HepG2 (cell line): ENCODE results near the gene KAT7. TPM values are rescaled to one million over a fixed set of nuclear protein-coding genes. Genes with fewer than 3 reads are reported as not detected.

ENCODE experiments used
- ATAC-seq: fragments of 200-7000 bp; cut with Tn5 transposase; 3 replicates; pipeline ENCODE4 v1.9.1; 2020; ENCODE audit warnings: mild to moderate bottlenecking, moderate library complexity
- BruUV-seq: library from RNA; stranded (reverse); fragments of 400-500 nt; replicated peaks from 2 replicates; lab custom pipeline; 2021; lab: Mats Ljungman, UMichigan
- CTCF ChIA-PET: fragments of 300-600 bp; formaldehyde crosslinking; extraction: SDS; loops from one replicate; lab custom pipeline; 2021; ENCODE audit warnings: low total read pairs, inconsistent platforms, low intra/inter-chr PET ratio; lab: Yijun Ruan, JAX
- POLR2A ChIA-PET: fragments of 350-600 bp; sonication (Branson Sonifier 250); formaldehyde crosslinking; loops from one replicate; lab custom pipeline; 2020; ENCODE audit warnings: antibody characterized with exemption, inconsistent platforms; lab: Yijun Ruan, JAX
- DNase-seq: peaks from one replicate; pipeline ENCODE4 v3.0.0-alpha.2; 2015; ENCODE audit warnings: low spot score
- FAIRE-seq: peaks from 3 replicates; lab custom pipeline; 2011; peaks lifted over from hg19 to GRCh38; lab: Jason Lieb, UNC
- H2AFZ ChIP-seq: one replicate; pipeline ENCODE4 v1.6.1; 2011; ENCODE audit warnings: low read length, inconsistent platforms
- H3K27ac ChIP-seq: fragments of 300-600 bp; 3 replicates; pipeline ENCODE4 v1.8.0; 2011; ENCODE audit warnings: mixed run types, mild to moderate bottlenecking, mixed read lengths, low read length, inconsistent platforms; ENCODE audit not compliant: insufficient read depth; ENCODE audit errors: extremely low read length
- H3K27me3 ChIP-seq, 2 experiments: fragments of 200-600 bp in 1 of 2; 2 replicates in 1 of 2; 3 replicates in 1 of 2; pipeline versions ENCODE4 v1.6.0 to v1.8.0; 2011; ENCODE audit warnings: low read length in 2 of 2, mild to moderate bottlenecking in 2 of 2, moderate library complexity in 2 of 2, inconsistent platforms in 1 of 2; ENCODE audit not compliant: insufficient read depth in 2 of 2, control insufficient read depth in 1 of 2
- H3K36me3 ChIP-seq, 2 experiments: fragments of 200-600 bp in 1 of 2; replicated peaks in 1 of 2; 2 replicates in 1 of 2; 3 replicates in 1 of 2; pipeline versions ENCODE4 v1.5.1 to v1.8.0; 2011; ENCODE audit warnings: low read length in 2 of 2, inconsistent platforms in 1 of 2; ENCODE audit not compliant: insufficient read depth in 2 of 2, control insufficient read depth in 1 of 2
- H3K4me1 ChIP-seq: 2 replicates; pipeline ENCODE4 v1.5.1; 2012; ENCODE audit warnings: low read length, inconsistent platforms; ENCODE audit not compliant: insufficient read depth
- H3K4me2 ChIP-seq: 2 replicates; pipeline ENCODE4 v1.6.0; 2011; ENCODE audit warnings: low read depth, low read length, inconsistent platforms
- H3K4me3 ChIP-seq, 3 experiments: fragments of 200-600 bp in 1 of 3; sonication (generic), shearing (Covaris generic) in 1 of 3; replicated peaks in 1 of 3; 2 replicates each; pipeline ENCODE4 v1.5.1; 2011 to 2016; ENCODE audit warnings: low read length in 3 of 3, inconsistent platforms in 2 of 3, low read depth in 2 of 3, mild to moderate bottlenecking in 2 of 3, control low read depth in 1 of 3, mixed read lengths in 1 of 3; ENCODE audit not compliant: insufficient read depth in 1 of 3
- H3K79me2 ChIP-seq: one replicate; pipeline ENCODE4 v1.6.1; 2011; ENCODE audit warnings: low read length, inconsistent platforms; ENCODE audit not compliant: insufficient read depth
- H3K9ac ChIP-seq: 2 replicates; pipeline ENCODE4 v1.6.0; 2011; ENCODE audit warnings: mild to moderate bottlenecking, low read depth, low read length, inconsistent platforms; ENCODE audit not compliant: insufficient read depth
- H3K9me3 ChIP-seq: 2 replicates; pipeline ENCODE4 v1.5.1; 2012; ENCODE audit warnings: mild to moderate bottlenecking, low read length
- H4K20me1 ChIP-seq: 2 replicates; pipeline ENCODE4 v1.6.0; 2011; ENCODE audit warnings: inconsistent platforms, mild to moderate bottlenecking, low read length, moderate library complexity; ENCODE audit not compliant: insufficient read depth
- FIP1L1 ChIP-seq: fragments of 200-400 bp; formaldehyde crosslinking; IDR thresholded peaks from 2 replicates; pipeline ENCODE4 v1.6.1; 2018; ENCODE audit warnings: low read depth, mild to moderate bottlenecking, low read length, moderate library complexity, borderline replicate concordance; ENCODE audit not compliant: insufficient read depth
- GPBP1L1 ChIP-seq: sonication (generic); formaldehyde crosslinking; IDR thresholded peaks from 2 replicates; pipeline ENCODE4 v1.5.0; 2020; ENCODE audit warnings: mild to moderate bottlenecking, missing genetic modification reagents
- HOXA9 ChIP-seq: sonication (generic); formaldehyde crosslinking; IDR thresholded peaks from 2 replicates; pipeline ENCODE4 v1.8.1; 2022; ENCODE audit warnings: missing genetic modification reagents, mild to moderate bottlenecking, moderate library complexity, borderline replicate concordance
- MTERF4 ChIP-seq: sonication (generic); formaldehyde crosslinking; IDR thresholded peaks from 2 replicates; pipeline ENCODE4 v1.8.0; 2023; ENCODE audit warnings: mild to moderate bottlenecking, missing genetic modification reagents
- PBX2 ChIP-seq: IDR thresholded peaks from 2 replicates; pipeline ENCODE4 v1.6.1; 2016; ENCODE audit warnings: control low read depth
- RFX5 ChIP-seq: IDR thresholded peaks from 2 replicates; pipeline ENCODE4 v1.6.1; 2011; ENCODE audit warnings: low read depth, low read length, improper control_type of control experiment
- SOX13 ChIP-seq, 3 experiments: fragments of 450-650 bp in 1 of 3; sonication (generic) in 1 of 3; formaldehyde crosslinking in 1 of 3; IDR thresholded peaks in 2 of 3; conservative IDR thresholded peaks in 1 of 3; 2 replicates each; pipeline versions ENCODE4 v1.5.0 to v1.6.1; 2016 to 2020; ENCODE audit warnings: antibody characterized with exemption in 1 of 3, mild to moderate bottlenecking in 1 of 3, missing compliant biosample characterization in 1 of 3, missing genetic modification reagents in 1 of 3, moderate library complexity in 1 of 3
- TBL1XR1 ChIP-seq: fragments of 150-350 bp; IDR thresholded peaks from 2 replicates; pipeline ENCODE4 v1.6.1; 2014; ENCODE audit warnings: borderline replicate concordance, low read length; ENCODE audit not compliant: partially characterized antibody
- ZFY ChIP-seq: sonication (generic); formaldehyde crosslinking; IDR thresholded peaks from 2 replicates; pipeline ENCODE4 v1.4.0; 2020; ENCODE audit warnings: missing genetic modification reagents
- ZFYVE20 ChIP-seq: sonication (generic); formaldehyde crosslinking; IDR thresholded peaks from 2 replicates; pipeline ENCODE4 v1.8.0; 2023; ENCODE audit warnings: low read depth, mild to moderate bottlenecking, moderate library complexity, missing genetic modification reagents, borderline replicate concordance
- ZGPAT ChIP-seq: IDR thresholded peaks from 2 replicates; pipeline ENCODE4 v1.6.1; 2016; ENCODE audit warnings: mild to moderate bottlenecking
- ZNF136 ChIP-seq: sonication (generic); formaldehyde crosslinking; IDR thresholded peaks from 2 replicates; pipeline ENCODE4 v1.8.1; 2022; ENCODE audit warnings: low read depth, mild to moderate bottlenecking, moderate library complexity, missing genetic modification reagents
- ZNF333 ChIP-seq: sonication (generic); formaldehyde crosslinking; IDR thresholded peaks from 2 replicates; pipeline ENCODE4 v1.4.0; 2020; ENCODE audit warnings: mild to moderate bottlenecking, missing genetic modification reagents, borderline replicate concordance
- ZNF431 ChIP-seq: sonication (generic); formaldehyde crosslinking; IDR thresholded peaks from 2 replicates; pipeline ENCODE4 v1.9.0; 2022; ENCODE audit warnings: missing genetic modification reagents, low read depth, mild to moderate bottlenecking, borderline replicate concordance
- ZNF564 ChIP-seq: sonication (generic); formaldehyde crosslinking; IDR thresholded peaks from 2 replicates; pipeline ENCODE4 v1.8.1; 2023; ENCODE audit warnings: mild to moderate bottlenecking, missing genetic modification reagents
- ZNF652 ChIP-seq: IDR thresholded peaks from 2 replicates; pipeline ENCODE4 v1.6.1; 2016; ENCODE audit warnings: low read depth, borderline replicate concordance
- ZNF891 ChIP-seq: sonication (generic); formaldehyde crosslinking; IDR thresholded peaks from 2 replicates; pipeline ENCODE4 v1.5.0; 2020; ENCODE audit warnings: mild to moderate bottlenecking, missing genetic modification reagents
- WGBS: methylation state at CpG from one replicate; pipeline ENCODE4 v1.1.6; 2017; ENCODE audit warnings: low lambda C conversion rate; 5-methylcytosine and 5-hydroxymethylcytosine counted together
- in situ Hi-C: cut with HindIII; loops from 2 replicates; pipeline ENCODE4 v1.10.0; 2017; ENCODE audit warnings: low pct_unique_long_range_greater_than_20kb; ENCODE audit not compliant: extremely low pct_ligation_motif_present
- intact Hi-C: fragments of 100-400 bp; cut with micrococcal nuclease; formaldehyde crosslinking; loops from one replicate; pipeline ENCODE4 v1.10.0; 2022; ENCODE audit not compliant: unreplicated experiment
- polyA plus RNA-seq, 8 experiments: library from polyadenylated mRNA; depleted of rRNA in 3 of 8; stranded (reverse) in 7 of 8; unstranded in 1 of 8; fragments of >200 nt; fragmentation: Illumina TruSeq in 4 of 8; extraction: Trizol in 4 of 8; gene quantifications; 2 replicates each; pipeline versions ENCODE4 v1.2.1 to v1.2.3, GENCODE V29; 2011 to 2016; ENCODE audit warnings: low read depth in 4 of 8, missing spikeins in 1 of 8, mixed read lengths in 1 of 8; ENCODE audit not compliant: insufficient read depth in 1 of 8
- total RNA-seq, 5 experiments: library from RNA; depleted of rRNA; stranded (reverse); fragments of >200 nt; fragmentation: Illumina TruSeq; extraction: Trizol; gene quantifications; 2 replicates each; pipeline ENCODE4 v1.2.3, GENCODE V29; 2016; ENCODE audit warnings: low read depth in 1 of 5

Gene KAT7
- total and polyA plus RNA-seq, 2 of the 13 experiments (the other 11 are each of a cell fraction or from before 2014, with no cell fraction given): 21.2 to 39.2 TPM

- FAIRE-seq (no peak), ATAC-seq (no peak), DNase-seq (no peak)
- Histone ChIP-seq H3K4me2 (no peak overlapping the region), H3K9ac (no peak overlapping the region), H3K36me3 (no peaks in the 10 kb centered on the region), H3K4me3 (no peak overlapping the region), H3K27me3 (peaks cover 0 to 15% of the 10 kb centered on the region in 2 experiments; a peak in 1 of 5 replicates), H3K4me1 (peaks cover 37% of the 10 kb centered on the region), H3K27ac (no peak overlapping the region), H2AFZ (no peak overlapping the region), H4K20me1 (no peaks in the 10 kb centered on the region), H3K9me3 (no peaks in the 10 kb centered on the region), H3K79me2 (no peaks in the 10 kb centered on the region)
- in situ Hi-C loops (no loop called here), intact Hi-C loops (loop anchor here (10.0 kb wide), 1 partner anchor 294 kb away; no protein-coding TSS in a partner anchor)
- POLR2A ChIA-PET: no interaction called here
- WGBS: 26% methylated on average over 6 of the region's 6 CpGs
- no peak for TF ChIP-seq ZFYVE20
- TF ChIP-seq HOXA9 (CRISPR knock-in tag): no peak
- no peak for TF ChIP-seq ZNF431 (CRISPR knock-in tag)
- TF ChIP-seq ZNF564 (CRISPR knock-in tag): no peak
- TF ChIP-seq RFX5: no peak
- no peak for TF ChIP-seq ZGPAT
- TF ChIP-seq FIP1L1: no peak
- TF ChIP-seq PBX2: no peak
- TF ChIP-seq ZNF333 (CRISPR knock-in tag): no peak
- no peak for TF ChIP-seq ZNF891 (CRISPR knock-in tag)
- no peak for TF ChIP-seq GPBP1L1 (CRISPR knock-in tag)
- TF ChIP-seq MTERF4 (CRISPR knock-in tag): no peak
- no peak for TF ChIP-seq SOX13 (IDR thresholded peaks at IDR 0.05)
- TF ChIP-seq SOX13 (CRISPR knock-in tag; conservative IDR thresholded peaks at IDR 0.05 in 1 of 2, IDR thresholded peaks at IDR 0.05 in 1 of 2): no peak
- TF ChIP-seq TBL1XR1: no peak
- TF ChIP-seq ZNF652 (CRISPR knock-in tag): no peak
- TF ChIP-seq ZNF136 (CRISPR knock-in tag): no peak
- no peak for TF ChIP-seq ZFY (CRISPR knock-in tag)
- TF ChIP-seq, all 625 proteins: peak for 0
- CTCF ChIA-PET: interaction anchor here (5.0 kb wide), 1 partner anchor 137 kb away, joined by 284 read pairs; the partner anchor contains the start of gene DLX3
- BruUV-seq: no TSS peak
These were observed 70.3 kb downstream of the KAT7 start for GRCh38 chr17:49858796-49859195.
